GM12801 (cell line): ENCODE data around the gene LRIT2.

Source experiments
- CTCF ChIP-seq: IDR thresholded peaks from one replicate; pipeline ENCODE4 v1.5.1; 2011; ENCODE audit warnings: control low read depth; ENCODE audit not compliant: insufficient read length; ENCODE audit errors: extremely low read depth

The LRIT2 gene

GRCh38 chr10:84197643-84198042, 27.7 kb downstream of the LRIT2 start:
- no peak for TF ChIP-seq CTCF

GRCh38 chr10:84196941-84197340, 28.4 kb downstream of the LRIT2 start:
- TF ChIP-seq CTCF: no peak

GRCh38 chr10:84196083-84196482, 29.3 kb downstream of the LRIT2 start:
- TF ChIP-seq CTCF: no peak

GRCh38 chr10:84195044-84195830, 30.1 kb downstream of the LRIT2 start:
- TF ChIP-seq CTCF: no peak

- no peak for TF ChIP-seq CTCF
Measured at GRCh38 chr10:84194424-84195043, 30.8 kb downstream of the LRIT2 start, which contains the start of gene CDHR1. TSS of gene CDHR1 (plus strand) at chr10:84194537. CDS start at chr10:84194761, 224 bp downstream.

GRCh38 chr10:84193846-84194423, 31.4 kb downstream of the LRIT2 start:
- no peak for TF ChIP-seq CTCF

GRCh38 chr10:84193327-84193726, 32.0 kb downstream of the LRIT2 start:
- TF ChIP-seq CTCF: no peak
